GM19099 (cell line): ENCODE results near the gene ABHD16B.

Experiments
- POLR2A ChIP-seq: IDR thresholded peaks from 3 replicates; pipeline ENCODE4 v1.6.1; 2011; ENCODE audit warnings: low read depth; ENCODE audit not compliant: insufficient read length; ENCODE audit errors: extremely low read depth

Gene ABHD16B

GRCh38 chr20:63858393-63859165 is 2.7 kb upstream of the ABHD16B start:
- TF ChIP-seq POLR2A, result no peak

- no peak for TF ChIP-seq POLR2A
Measured at GRCh38 chr20:63859166-63859699, 2.1 kb upstream of the ABHD16B start.

DNA sequence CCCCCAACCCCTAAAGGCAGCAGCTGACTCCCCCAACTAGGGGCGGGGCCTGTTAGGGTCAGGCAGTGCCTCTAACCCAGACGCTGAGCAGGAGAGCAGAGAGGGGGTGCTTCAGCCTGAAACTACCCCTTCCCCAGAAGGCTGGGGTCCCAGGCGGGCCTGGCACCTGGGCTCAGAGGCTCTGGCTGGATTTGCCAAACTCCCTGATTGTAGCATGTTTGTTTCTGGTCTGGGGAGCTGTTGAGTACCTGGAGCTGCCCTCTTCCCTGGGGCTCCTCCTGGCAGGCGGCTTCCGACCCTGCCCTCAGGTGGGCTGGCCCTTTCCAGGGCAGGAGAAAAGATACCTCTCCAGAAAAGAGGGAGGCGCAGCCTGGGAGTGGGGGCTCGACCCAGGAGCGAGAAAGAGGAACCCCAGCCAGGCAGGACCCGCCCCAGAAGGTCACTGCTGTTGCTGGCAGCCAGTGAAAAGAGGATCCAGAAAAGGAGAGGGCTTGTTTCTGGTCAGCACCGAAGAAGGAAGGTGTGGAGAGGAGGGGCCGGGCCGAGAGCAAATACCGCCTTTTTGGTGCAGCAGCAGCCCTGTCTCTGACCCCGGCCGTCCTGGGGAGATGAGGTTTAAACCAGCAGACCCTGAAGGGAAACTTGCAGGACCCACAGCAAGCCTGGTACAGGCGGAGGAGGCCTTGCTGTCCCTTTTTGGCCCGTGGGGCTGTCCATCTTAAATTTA is 810 bp upstream of the ABHD16B start:
- no peak for TF ChIP-seq POLR2A

DNA sequence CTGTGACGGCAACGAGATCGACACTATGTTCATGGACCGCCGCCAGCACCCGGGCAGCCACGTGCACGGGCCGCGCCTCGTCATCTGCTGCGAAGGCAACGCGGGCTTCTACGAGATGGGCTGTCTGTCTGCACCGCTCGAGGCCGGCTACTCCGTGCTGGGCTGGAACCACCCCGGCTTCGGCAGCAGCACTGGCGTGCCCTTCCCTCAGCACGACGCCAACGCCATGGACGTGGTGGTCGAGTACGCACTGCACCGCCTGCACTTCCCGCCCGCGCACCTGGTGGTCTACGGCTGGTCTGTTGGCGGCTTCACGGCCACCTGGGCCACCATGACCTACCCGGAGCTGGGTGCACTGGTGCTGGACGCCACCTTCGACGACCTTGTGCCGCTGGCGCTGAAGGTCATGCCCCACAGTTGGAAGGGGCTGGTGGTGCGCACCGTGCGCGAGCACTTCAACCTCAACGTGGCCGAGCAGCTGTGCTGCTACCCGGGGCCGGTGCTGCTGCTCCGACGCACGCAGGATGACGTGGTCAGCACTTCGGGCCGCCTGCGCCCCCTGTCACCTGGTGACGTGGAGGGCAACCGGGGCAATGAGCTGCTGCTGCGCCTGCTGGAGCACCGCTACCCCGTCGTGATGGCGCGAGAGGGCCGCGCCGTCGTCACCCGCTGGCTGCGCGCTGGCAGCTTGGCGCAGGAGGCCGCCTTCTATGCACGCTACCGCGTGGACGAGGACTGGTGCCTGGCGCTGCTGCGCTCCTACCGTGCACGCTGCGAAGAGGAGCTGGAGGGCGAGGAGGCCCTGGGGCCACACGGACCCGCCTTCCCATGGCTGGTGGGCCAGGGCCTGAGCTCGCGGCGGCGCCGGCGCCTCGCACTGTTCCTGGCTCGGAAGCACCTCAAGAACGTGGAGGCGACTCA is 943 bp downstream of the ABHD16B start:
- TF ChIP-seq POLR2A, result no peak

DNA sequence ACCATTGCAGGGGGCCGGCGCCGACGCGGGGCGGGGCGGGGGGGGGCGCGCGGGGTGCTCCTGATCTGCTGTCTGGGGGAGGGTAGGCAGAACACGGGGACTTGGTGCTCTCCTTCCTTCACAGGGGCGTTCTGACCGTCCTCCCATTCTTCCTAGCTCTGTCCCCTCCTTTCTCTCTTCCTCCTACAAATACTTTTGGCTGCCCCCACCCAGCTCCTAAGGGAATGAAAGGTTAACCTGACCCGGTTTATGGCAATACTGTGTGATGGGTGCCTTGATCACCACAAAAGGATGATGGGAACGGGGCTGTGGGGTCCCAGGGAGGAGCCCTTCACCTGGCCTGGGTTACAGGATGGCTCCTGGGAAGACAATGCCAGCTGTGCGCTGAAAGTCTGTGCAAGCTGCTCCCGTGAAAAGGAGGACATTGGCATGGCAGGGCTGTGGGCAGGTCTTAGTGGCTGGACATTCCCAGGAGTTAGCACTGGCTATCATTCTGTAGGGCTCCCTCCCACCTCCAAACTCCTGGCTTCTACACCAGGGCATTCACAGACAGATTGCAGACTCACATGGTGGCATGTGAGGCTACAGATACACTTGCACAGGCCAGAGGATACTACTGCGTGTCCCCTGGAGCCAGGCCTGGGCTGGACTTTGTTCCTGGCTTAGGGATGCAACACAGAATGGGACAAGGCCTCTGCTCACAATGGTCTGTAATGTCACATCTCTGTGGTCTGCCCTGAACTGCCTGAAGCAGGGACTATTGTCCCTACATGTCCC is 1.9 kb downstream of the ABHD16B start:
- TF ChIP-seq POLR2A, result no peak

DNA sequence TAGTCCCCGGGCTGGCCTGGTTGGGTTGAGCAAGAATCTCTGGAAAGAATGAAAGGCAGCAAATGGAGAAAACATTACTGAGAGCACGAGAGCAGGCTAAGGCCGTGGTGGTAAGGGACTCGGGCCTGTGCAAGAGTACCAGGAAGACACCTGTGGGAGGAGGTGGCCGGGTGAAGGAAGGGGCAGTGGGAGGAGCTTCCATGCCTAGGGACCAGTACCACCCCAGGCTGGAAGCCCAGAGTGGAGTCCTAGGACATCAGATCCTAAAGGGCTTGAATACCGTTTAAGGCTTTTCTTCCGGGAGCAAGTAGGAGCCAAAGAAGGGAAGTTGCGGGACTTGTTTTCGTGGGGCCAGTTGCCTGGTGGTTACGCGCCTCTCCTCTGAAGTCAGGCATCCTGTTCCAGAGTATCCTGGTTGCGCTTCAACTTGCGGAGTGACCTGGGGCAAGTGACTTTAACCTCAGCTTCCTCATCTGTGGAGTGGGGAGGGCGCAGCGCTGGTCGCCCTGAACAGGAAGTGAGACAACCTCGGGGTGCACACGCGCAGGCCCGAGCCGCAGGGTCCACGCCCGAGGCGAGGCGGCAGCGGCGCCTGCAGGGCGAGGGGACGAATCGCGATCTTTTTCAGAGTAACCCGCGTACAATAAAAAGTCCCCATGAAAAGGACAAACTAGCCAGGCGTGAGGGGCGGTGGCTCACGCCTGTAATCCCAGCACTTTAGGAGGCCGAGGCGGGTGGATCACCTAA is 2.7 kb downstream of the ABHD16B start:
- TF ChIP-seq POLR2A, result peak; percentile 78

DNA sequence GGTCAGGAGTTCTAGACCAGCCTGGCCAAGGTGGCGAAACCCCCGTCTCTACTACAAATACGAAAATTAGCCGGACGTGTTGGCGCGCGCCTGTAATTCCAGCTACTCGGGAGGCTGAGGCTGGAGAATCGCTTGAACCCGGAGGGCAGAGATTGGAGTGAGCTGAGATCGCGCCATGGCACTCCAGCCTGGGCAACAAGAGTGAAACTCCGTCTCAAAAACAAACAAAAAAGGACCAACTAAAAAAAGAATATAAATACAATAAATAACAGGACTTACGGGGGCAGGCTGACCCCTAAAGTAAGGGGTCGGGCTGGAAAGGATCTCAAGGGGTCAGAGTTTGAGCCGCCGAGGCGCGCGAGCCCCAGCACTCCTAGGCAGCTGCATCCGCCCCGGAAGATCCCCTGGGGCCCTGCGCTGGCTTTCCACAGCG is 3.3 kb downstream of the ABHD16B start:
- TF ChIP-seq POLR2A, result no peak

DNA sequence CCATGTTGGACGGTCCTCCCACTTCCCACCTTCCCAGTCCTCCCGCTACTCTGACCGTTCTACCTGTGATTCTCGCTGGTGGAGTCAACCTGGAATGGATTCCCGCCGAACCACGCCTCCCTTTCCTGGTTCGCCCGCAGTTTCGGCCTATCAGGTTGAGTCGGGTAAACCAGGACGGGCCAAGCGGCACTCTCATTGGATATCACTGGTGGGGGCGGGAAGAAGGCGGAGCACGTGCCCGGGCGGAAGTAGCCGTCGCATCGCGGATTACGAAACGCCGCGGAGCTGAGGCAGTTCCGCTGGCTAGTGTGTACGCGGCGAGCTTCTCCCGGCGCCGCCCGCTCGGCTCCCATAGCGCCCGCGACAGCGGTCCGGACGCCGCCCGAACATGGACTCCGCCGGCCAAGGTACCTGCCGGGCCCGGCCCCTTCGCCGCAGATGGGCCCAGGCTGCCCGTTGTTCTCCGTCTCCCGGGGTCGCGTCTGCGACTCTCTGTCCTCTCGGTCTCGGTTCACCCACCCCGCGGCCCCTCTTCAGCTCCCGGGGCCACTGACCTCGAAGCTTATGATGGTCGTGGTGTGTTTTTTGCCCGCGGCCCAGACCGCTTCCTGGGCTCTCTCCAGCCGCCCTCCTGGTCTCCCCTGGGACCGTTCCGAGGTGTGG is 3.8 kb downstream of the ABHD16B start, which contains the start of gene TPD52L2:
Gene TPD52L2, plus strand, starts transcription at position 293 of the 663 bp plus-strand sequence. Its CDS starts 96 bp downstream, at position 389.
- TF ChIP-seq POLR2A, result peak; percentile 94

GRCh38 chr20:63868264-63868663 is 7.0 kb downstream of the ABHD16B start:
- no peak for TF ChIP-seq POLR2A

GRCh38 chr20:63873477-63873971 is 12.2 kb downstream of the ABHD16B start:
- no peak for TF ChIP-seq POLR2A

DNA sequence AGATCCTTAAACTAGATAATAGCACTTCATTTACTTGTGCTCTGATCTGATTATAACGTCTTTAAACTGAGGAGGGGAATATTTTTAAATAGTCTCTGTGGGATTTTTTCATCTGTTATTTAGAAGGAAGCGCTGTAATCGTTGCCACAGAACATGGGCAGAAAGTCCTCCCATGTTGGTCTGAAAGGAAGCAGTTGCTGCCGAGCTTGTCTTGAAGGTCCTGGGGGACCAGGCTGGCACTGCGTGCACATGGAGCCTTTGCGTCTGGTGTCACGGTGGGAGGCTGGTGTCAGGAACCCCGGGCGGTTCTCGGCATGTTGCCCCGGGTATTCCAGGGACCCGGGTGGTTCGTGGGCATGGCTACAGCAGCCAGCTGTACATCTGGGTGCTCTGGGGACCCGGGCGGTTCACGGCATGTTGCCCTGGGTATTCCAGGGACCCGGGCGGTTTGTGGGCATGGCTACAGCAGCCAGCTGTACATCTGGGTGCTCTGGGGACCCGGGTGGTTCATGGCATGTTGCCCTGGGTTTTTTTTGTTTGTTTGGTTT is 15.3 kb downstream of the ABHD16B start:
- no peak for TF ChIP-seq POLR2A

GRCh38 chr20:63877755-63878470 is 16.6 kb downstream of the ABHD16B start:
- TF ChIP-seq POLR2A, result no peak
